ENCODE results near the gene ARID2. TPM values are rescaled to one million over a fixed set of nuclear protein-coding genes. Genes with fewer than 3 reads are reported as not detected.

The ARID2 gene
- total RNA-seq, 1 donor from 2014 or later: 30.2 TPM

DNA sequence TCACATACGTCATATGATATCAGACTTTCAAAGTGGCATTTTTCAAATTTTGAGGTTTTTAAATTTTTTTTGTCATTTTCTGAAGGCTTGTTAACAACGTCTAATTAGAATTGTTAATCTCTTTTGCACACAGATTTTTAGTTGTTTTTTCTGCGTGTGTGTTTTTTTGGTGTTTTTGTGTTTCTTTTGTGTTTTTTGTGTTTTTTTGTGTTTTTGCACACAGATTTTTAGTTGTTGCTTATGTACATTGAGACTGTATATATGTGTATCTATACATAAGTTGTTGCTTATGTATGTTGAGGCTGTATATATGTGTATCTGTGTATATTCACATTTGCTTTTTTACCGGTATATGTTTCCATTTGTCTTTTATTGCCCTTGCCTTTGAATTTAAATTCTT lies 30.8 kb downstream of the ARID2 start:
- no peaks in the 10 kb centered on the region for H3K9me3 ChIP-seq
- H3K36me3 ChIP-seq: no peaks in the 10 kb centered on the region
- no peaks in the 10 kb centered on the region for H3K27me3 ChIP-seq
- TF ChIP-seq, protein P1, sequence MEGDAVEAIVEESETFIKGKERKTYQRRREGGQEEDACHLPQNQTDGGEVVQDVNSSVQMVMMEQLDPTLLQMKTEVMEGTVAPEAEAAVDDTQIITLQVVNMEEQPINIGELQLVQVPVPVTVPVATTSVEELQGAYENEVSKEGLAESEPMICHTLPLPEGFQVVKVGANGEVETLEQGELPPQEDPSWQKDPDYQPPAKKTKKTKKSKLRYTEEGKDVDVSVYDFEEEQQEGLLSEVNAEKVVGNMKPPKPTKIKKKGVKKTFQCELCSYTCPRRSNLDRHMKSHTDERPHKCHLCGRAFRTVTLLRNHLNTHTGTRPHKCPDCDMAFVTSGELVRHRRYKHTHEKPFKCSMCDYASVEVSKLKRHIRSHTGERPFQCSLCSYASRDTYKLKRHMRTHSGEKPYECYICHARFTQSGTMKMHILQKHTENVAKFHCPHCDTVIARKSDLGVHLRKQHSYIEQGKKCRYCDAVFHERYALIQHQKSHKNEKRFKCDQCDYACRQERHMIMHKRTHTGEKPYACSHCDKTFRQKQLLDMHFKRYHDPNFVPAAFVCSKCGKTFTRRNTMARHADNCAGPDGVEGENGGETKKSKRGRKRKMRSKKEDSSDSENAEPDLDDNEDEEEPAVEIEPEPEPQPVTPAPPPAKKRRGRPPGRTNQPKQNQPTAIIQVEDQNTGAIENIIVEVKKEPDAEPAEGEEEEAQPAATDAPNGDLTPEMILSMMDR (IDR thresholded peaks at IDR 0.05): no peak
- DNase-seq (no peak), ATAC-seq (no peak)
- H3K4me3 ChIP-seq: no peak overlapping the region
- H3K27ac ChIP-seq: no peak overlapping the region
- intact Hi-C loops (cut with DNase I): no loop called here
- peaks cover 6% of the 10 kb centered on the region for H3K4me1 ChIP-seq

DNA sequence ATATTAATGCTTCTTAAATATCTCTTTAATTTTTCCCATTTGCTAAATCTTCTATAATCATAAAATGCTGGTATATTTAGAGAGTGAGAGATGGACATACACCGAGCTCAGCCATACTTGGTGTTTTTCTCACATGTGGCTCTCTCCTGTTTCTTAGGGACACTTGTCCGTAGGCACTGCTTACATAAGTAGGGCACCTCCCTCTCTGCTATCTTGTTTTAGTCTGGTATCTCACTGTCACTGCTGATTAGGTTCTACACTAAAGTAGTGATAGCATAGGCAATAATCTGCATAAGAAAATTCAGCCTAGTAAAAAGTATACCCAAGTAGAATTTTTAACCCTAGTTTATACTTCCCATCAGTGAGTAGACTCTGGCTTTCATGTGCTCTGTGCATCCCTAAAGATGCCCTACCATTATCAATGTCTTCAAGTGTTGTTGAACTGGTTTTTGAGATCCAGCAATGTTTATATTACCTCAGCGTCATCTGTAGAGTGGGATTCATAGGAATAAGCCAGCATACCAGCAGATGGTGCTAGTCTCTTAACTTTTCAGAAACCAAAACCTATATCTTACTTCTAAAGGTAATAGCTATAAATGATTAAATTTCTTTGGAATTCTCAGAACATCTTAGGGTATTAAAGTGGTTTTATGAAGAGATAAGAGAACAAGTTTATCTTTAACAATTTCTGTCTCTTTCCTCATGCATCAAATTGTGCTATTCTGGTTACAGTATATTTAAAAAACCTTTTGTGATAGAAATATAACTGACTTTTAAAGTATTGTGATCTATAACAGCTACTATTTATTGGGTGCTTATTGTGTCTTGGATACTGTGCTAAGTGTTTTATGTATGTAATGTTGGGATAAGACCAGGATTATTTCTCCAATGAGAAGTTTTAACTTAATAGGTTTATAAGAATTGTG lies 32.9 kb downstream of the ARID2 start:
- ATAC-seq: peak; percentile 60
- Histone ChIP-seq H3K9me3 (no peaks in the 10 kb centered on the region), H3K4me3 (no peak overlapping the region), H3K4me1 (peaks cover 6% of the 10 kb centered on the region), H3K36me3 (no peaks in the 10 kb centered on the region), H3K27me3 (no peaks in the 10 kb centered on the region), H3K27ac (no peak overlapping the region)
- no peak for DNase-seq
- TF ChIP-seq, protein P1 (IDR thresholded peaks at IDR 0.05): peak; percentile 61
- intact Hi-C loops (cut with DNase I): no loop called here

DNA sequence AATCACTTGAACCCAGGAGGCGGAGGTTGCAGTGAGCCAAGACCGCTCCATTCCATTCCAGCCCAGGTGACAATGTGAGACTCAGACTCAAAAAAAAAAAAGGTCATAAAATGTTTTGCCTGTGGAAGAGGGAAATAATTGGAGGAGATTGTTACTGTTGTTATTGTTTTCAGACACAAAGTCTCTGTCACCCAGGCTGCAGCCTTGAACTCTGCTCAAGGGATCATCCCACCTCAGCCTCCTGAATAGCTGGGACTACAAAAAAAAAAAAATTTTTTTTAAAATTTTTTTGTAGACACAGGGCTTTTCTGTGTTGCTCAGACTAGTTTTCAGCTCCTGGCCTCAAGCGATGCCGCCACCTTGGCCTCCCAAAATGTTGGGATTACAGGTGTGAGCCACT lies 33.9 kb downstream of the ARID2 start:
- no peak for DNase-seq
- Histone ChIP-seq H3K4me1 (peaks cover 6% of the 10 kb centered on the region), H3K4me3 (no peak overlapping the region), H3K27me3 (no peaks in the 10 kb centered on the region), H3K9me3 (no peaks in the 10 kb centered on the region), H3K27ac (no peak overlapping the region), H3K36me3 (no peaks in the 10 kb centered on the region)
- intact Hi-C loops (cut with DNase I): no loop called here
- no peak for ATAC-seq
- TF ChIP-seq, protein P1 (IDR thresholded peaks at IDR 0.05): no peak

DNA sequence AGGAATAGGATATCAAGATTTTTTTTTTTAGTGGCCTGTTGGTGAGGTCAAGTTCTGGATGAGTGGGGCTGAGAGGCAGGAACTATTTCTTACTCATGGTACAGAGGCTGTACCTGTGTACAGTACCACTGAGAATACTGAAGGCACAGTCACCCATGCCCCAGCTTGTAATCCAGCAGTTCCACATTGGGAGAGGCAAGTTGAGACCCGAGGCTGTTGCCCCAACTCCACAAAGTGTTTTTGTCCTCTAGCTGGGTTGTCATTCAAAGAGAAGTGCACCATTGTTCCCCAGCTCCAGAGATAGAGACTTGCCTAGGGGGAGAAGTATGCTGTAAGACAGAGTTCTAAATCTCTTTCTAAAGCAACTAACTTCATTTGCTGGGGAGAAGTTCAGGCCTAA lies 38.7 kb downstream of the ARID2 start:
- Histone ChIP-seq H3K9me3 (no peaks in the 10 kb centered on the region), H3K27ac (no peak overlapping the region), H3K36me3 (no peaks in the 10 kb centered on the region), H3K4me1 (peaks cover 5% of the 10 kb centered on the region), H3K27me3 (no peaks in the 10 kb centered on the region), H3K4me3 (no peak overlapping the region)
- DNase-seq (no peak), ATAC-seq (no peak)
- intact Hi-C loops (cut with DNase I): no loop called here
- TF ChIP-seq, protein P1 (IDR thresholded peaks at IDR 0.05): no peak

DNA sequence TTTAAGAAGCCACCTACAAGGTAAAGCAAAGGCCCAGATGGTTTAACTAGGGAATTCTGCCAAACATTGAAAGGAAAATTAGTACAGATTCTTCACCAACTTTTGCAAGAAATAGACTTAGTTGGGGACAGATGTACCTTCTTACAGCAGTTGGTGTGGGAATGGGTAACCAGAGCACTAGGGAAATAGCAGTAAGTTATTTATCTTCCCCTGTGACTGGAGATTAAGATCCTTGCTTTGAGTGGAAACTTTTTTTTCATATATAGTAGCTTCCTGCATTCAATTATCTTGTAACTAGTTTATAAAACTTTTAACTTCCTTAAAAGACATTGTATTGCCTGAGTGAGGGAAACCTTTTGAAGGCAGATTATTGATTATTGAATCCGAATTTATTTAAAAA lies 44.2 kb downstream of the ARID2 start:
- Histone ChIP-seq H3K4me1 (peaks cover 5% of the 10 kb centered on the region), H3K36me3 (no peaks in the 10 kb centered on the region), H3K9me3 (no peaks in the 10 kb centered on the region), H3K4me3 (no peak overlapping the region), H3K27me3 (no peaks in the 10 kb centered on the region), H3K27ac (no peak overlapping the region)
- intact Hi-C loops (cut with DNase I): no loop called here
- ATAC-seq: no peak
- TF ChIP-seq, protein P1 (IDR thresholded peaks at IDR 0.05): no peak
- no peak for DNase-seq

Data from upper lobe of right lung (tissue), 1 donor.